WERI-Rb-1 (cell line): ENCODE measurements around the gene LYPD4.

Experiments
- DNase-seq: peaks from one replicate; pipeline ENCODE4 v3.0.0-alpha.2; 2020
- H3K27ac ChIP-seq: fragments of 250-450 bp; sonication (Bioruptor Pico); 2 replicates; pipeline ENCODE4 v1.5.1; 2020; ENCODE audit warnings: mild to moderate bottlenecking, moderate library complexity
- H3K27me3 ChIP-seq: fragments of 250-450 bp; sonication (Bioruptor Pico); 2 replicates; pipeline ENCODE4 v1.5.1; 2021; ENCODE audit warnings: mild to moderate bottlenecking, low read depth, moderate library complexity; ENCODE audit not compliant: insufficient read depth, severe bottlenecking
- H3K36me3 ChIP-seq: fragments of 250-450 bp; sonication (Bioruptor Pico); 2 replicates; pipeline ENCODE4 v1.5.1; 2020; ENCODE audit warnings: mild to moderate bottlenecking, moderate library complexity
- H3K4me3 ChIP-seq: 2 replicates; pipeline ENCODE4 v1.5.1; 2011; ENCODE audit warnings: low read depth, mild to moderate bottlenecking, control low read depth, low read length
- H3K9me3 ChIP-seq: fragments of 250-450 bp; sonication (Bioruptor Pico); 2 replicates; pipeline ENCODE4 v1.5.1; 2021; ENCODE audit warnings: mild to moderate bottlenecking, moderate library complexity; ENCODE audit not compliant: severe bottlenecking
- CTCF ChIP-seq: IDR thresholded peaks from 2 replicates; pipeline ENCODE4 v1.5.1; 2011; ENCODE audit warnings: low read depth, mild to moderate bottlenecking, control low read depth, inconsistent platforms, low read length

Gene LYPD4

GRCh38 chr19:41845001-41845050 lies 343 bp upstream of the LYPD4 start, which contains the start of gene DMRTC2:
DMRTC2 (plus strand) TSS chr19:41845042; CDS start chr19:41847429, 2,387 bp downstream.
- H3K9me3 ChIP-seq: no peaks in the 10 kb centered on the region
- no peak within 1 kb of the TSS for H3K4me3 ChIP-seq
- H3K27ac ChIP-seq: no peak within 1 kb of the TSS
- H3K36me3 ChIP-seq: no peaks in the 10 kb centered on the region
- no peak for TF ChIP-seq CTCF
- H3K27me3 ChIP-seq: no peaks in the 10 kb centered on the region
- no peak for DNase-seq

- no peak overlapping the region for H3K4me3 ChIP-seq
- DNase-seq: no peak
- H3K9me3 ChIP-seq: no peaks in the 10 kb centered on the region
- no peaks in the 10 kb centered on the region for H3K27me3 ChIP-seq
- H3K36me3 ChIP-seq: no peaks in the 10 kb centered on the region
- no peak for TF ChIP-seq CTCF
- H3K27ac ChIP-seq: no peak overlapping the region
These were observed 1.1 kb downstream of the LYPD4 start for GRCh38 chr19:41843371-41843770.

- DNase-seq: no peak
- H3K4me3 ChIP-seq: no peak overlapping the region
- H3K27me3 ChIP-seq: no peaks in the 10 kb centered on the region
- H3K9me3 ChIP-seq: no peaks in the 10 kb centered on the region
- no peak overlapping the region for H3K27ac ChIP-seq
- TF ChIP-seq CTCF: no peak
- no peaks in the 10 kb centered on the region for H3K36me3 ChIP-seq
These were observed 5.3 kb downstream of the LYPD4 start for GRCh38 chr19:41839211-41839610.

GRCh38 chr19:41837981-41838708 lies 6.3 kb downstream of the LYPD4 start:
- no peak for TF ChIP-seq CTCF
- peak; percentile 60 for DNase-seq
- H3K9me3 ChIP-seq: no peaks in the 10 kb centered on the region
- H3K4me3 ChIP-seq: 0 out of 2 replicates have a peak overlapping the region, but pooled peaks have one; percentile 8
- no peak overlapping the region for H3K27ac ChIP-seq
- no peaks in the 10 kb centered on the region for H3K36me3 ChIP-seq
- no peaks in the 10 kb centered on the region for H3K27me3 ChIP-seq

- Histone ChIP-seq H3K36me3 (no peaks in the 10 kb centered on the region), H3K9me3 (no peaks in the 10 kb centered on the region), H3K4me3 (no peak overlapping the region), H3K27ac (no peak overlapping the region), H3K27me3 (no peaks in the 10 kb centered on the region)
- peak; percentile 68 for TF ChIP-seq CTCF
- DNase-seq: peak; percentile 69
These were observed 23.3 kb downstream of the LYPD4 start for GRCh38 chr19:41821003-41821735.

GRCh38 chr19:41816761-41817160 lies 27.7 kb downstream of the LYPD4 start:
- no peak for TF ChIP-seq CTCF
- Histone ChIP-seq H3K9me3 (no peaks in the 10 kb centered on the region), H3K27ac (no peak overlapping the region), H3K27me3 (no peaks in the 10 kb centered on the region), H3K36me3 (no peaks in the 10 kb centered on the region), H3K4me3 (no peak overlapping the region)
- DNase-seq: no peak
